MM.1S (cell line): ENCODE results near the gene ZFP90.

Source experiments
- EZH2 ChIP-seq: fragments of 300-600 bp; sonication (generic); optimal IDR thresholded peaks from 2 replicates; pipeline ENCODE3; 2017; ENCODE audit warnings: low read depth, mild to moderate bottlenecking, antibody characterized with exemption, low read length, mixed read lengths
- EZH2phosphoT487 ChIP-seq: fragments of 300-600 bp; sonication (generic); IDR thresholded peaks from 2 replicates; pipeline ENCODE4 v1.6.1; 2018; ENCODE audit warnings: antibody characterized with exemption, low read length
- TF ChIP-seq, protein P1 (sequence below): fragments of 300-600 bp; sonication (generic); IDR thresholded peaks from 2 replicates; pipeline ENCODE4 v1.5.1; 2016; ENCODE audit warnings: antibody characterized with exemption, low read length, mixed read lengths

DNA sequence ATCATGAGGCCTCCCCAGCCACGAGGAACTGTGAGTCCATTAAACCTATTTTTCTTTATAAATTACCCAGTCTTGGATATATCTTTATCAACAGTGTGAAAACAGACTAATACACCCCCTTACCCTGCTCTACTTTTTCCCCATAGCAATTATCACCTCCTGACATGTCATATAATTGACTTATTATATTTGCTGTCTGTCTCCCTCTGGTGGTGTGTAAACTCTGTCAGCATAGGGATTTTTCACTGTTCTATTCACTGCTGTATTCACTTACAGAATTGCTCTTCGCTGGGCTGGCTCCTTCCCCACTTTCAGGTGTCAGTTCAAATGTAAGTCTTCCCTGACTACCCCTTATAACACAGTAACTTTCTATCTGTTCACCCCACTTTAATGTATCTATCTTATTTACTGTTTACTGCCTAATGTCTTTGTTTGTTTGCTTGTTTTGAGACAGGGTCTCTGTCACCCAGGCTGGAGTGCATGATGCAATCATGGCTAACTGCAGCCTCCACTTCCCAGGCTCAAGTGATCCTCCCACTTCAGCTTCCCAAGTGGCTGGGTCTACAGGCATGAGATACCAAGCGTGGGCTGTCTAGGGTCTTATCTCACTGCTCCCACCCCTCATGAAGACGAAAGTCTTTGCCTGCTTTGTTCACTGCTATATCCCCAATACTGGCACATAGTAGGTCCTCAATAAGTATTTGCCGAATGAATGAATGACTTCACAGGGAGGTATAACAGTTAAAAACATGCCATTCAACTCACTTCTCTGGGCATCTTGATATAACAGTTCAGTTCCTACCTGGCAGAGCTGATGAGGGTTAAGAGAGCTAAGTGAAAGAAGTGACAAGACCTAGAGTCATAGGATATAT lies 53.6 kb downstream of the ZFP90 start:
- TF ChIP-seq, protein P1, sequence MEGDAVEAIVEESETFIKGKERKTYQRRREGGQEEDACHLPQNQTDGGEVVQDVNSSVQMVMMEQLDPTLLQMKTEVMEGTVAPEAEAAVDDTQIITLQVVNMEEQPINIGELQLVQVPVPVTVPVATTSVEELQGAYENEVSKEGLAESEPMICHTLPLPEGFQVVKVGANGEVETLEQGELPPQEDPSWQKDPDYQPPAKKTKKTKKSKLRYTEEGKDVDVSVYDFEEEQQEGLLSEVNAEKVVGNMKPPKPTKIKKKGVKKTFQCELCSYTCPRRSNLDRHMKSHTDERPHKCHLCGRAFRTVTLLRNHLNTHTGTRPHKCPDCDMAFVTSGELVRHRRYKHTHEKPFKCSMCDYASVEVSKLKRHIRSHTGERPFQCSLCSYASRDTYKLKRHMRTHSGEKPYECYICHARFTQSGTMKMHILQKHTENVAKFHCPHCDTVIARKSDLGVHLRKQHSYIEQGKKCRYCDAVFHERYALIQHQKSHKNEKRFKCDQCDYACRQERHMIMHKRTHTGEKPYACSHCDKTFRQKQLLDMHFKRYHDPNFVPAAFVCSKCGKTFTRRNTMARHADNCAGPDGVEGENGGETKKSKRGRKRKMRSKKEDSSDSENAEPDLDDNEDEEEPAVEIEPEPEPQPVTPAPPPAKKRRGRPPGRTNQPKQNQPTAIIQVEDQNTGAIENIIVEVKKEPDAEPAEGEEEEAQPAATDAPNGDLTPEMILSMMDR = peak; percentile 37
- TF ChIP-seq EZH2 (no peak), EZH2phosphoT487 (no peak)
